GM12878 (cell line): ENCODE results near the gene TMX4. TPM values are rescaled to one million over a fixed set of nuclear protein-coding genes. Genes with fewer than 3 reads are reported as not detected.

Source experiments
- ATAC-seq: fragments of 200-7000 bp; cut with Tn5 transposase; 3 replicates; pipeline ENCODE4 v1.9.1; 2020; ENCODE audit warnings: mild to moderate bottlenecking, moderate library complexity
- BruUV-seq: library from RNA; stranded (reverse); fragments of 400-500 nt; replicated peaks from 2 replicates; lab custom pipeline; 2021; lab: Mats Ljungman, UMichigan
- CTCF ChIA-PET: fragments of 300-600 bp; sonication (Branson Sonifier 250); formaldehyde crosslinking; extraction: SDS; loops from one replicate; lab custom pipeline; 2021; ENCODE audit warnings: inconsistent platforms; lab: Yijun Ruan, JAX
- POLR2A ChIA-PET: fragments of 350-600 bp; formaldehyde crosslinking; extraction: SDS; loops from one replicate; lab custom pipeline; 2021; ENCODE audit warnings: inconsistent platforms; lab: Charles Lee
- RAD21 ChIA-PET: fragments of 300-600 bp; sonication (Branson Sonifier 250); formaldehyde crosslinking; loops from one replicate; lab custom pipeline; 2023; ENCODE audit warnings: antibody characterized with exemption; ENCODE audit not compliant: unreplicated experiment; lab: Charles Lee
- SMC1A ChIA-PET: fragments of 300-600 bp; sonication (Branson Sonifier 250); formaldehyde crosslinking; loops from one replicate; lab custom pipeline; 2023; ENCODE audit not compliant: unreplicated experiment, uncharacterized antibody; lab: Charles Lee
- DNase-seq: peaks from one replicate; pipeline ENCODE4 v3.0.0-alpha.2; 2011; ENCODE audit warnings: low read depth, low spot score
- FAIRE-seq: peaks from 3 replicates; lab custom pipeline; 2011; peaks lifted over from hg19 to GRCh38; lab: Jason Lieb, UNC
- H2AFZ ChIP-seq: 2 replicates; pipeline ENCODE4 v1.6.0; 2011; ENCODE audit warnings: low read depth, low read length, control low read depth; ENCODE audit not compliant: control insufficient read depth
- H3K27ac ChIP-seq: 2 replicates; pipeline ENCODE4 v1.5.1; 2011; ENCODE audit warnings: control low read depth; ENCODE audit not compliant: control insufficient read depth, insufficient read depth
- H3K27me3 ChIP-seq, 2 experiments: replicated peaks in 1 of 2; 2 replicates each; pipeline versions ENCODE4 v1.6.0 to v1.6.1; 2011; ENCODE audit warnings: low read length in 1 of 2; ENCODE audit not compliant: control insufficient read depth in 2 of 2, insufficient read depth in 2 of 2
- H3K36me3 ChIP-seq, 2 experiments: 2 replicates each; pipeline ENCODE4 v1.5.1; 2011; ENCODE audit warnings: low read length in 1 of 2; ENCODE audit not compliant: control insufficient read depth in 2 of 2, insufficient read depth in 2 of 2
- H3K4me1 ChIP-seq: 2 replicates; pipeline ENCODE4 v1.6.1; 2011; ENCODE audit warnings: mild to moderate bottlenecking, low read length, moderate library complexity, mixed read lengths; ENCODE audit not compliant: control insufficient read depth, insufficient read depth
- H3K4me2 ChIP-seq: 2 replicates; pipeline ENCODE4 v1.6.0; 2011; ENCODE audit warnings: control low read depth; ENCODE audit not compliant: control insufficient read depth, insufficient read depth
- H3K4me3 ChIP-seq: fragments of 200-600 bp; sonication (generic); 2 replicates; pipeline ENCODE4 v1.5.1; 2016
- H3K79me2 ChIP-seq: 2 replicates; pipeline ENCODE4 v1.6.0; 2011; ENCODE audit warnings: low read length; ENCODE audit not compliant: control insufficient read depth, insufficient read depth
- H3K9ac ChIP-seq: 2 replicates; pipeline ENCODE4 v1.8.0; 2011; ENCODE audit warnings: low read length, control low read depth, mixed read lengths; ENCODE audit not compliant: control insufficient read depth, insufficient read depth
- H3K9me3 ChIP-seq: replicated peaks from 3 replicates; pipeline ENCODE4 v1.5.1; 2011; ENCODE audit warnings: mild to moderate bottlenecking, low read length; ENCODE audit not compliant: control insufficient read depth, insufficient read depth
- H4K20me1 ChIP-seq: 2 replicates; pipeline ENCODE4 v1.6.0; 2011; ENCODE audit not compliant: control insufficient read depth, insufficient read depth
- EP300 ChIP-seq, 2 experiments: fragments of 150-350 bp in 1 of 2; IDR thresholded peaks; 2 replicates each; pipeline ENCODE4 v1.6.1; 2011 to 2012; ENCODE audit warnings: low read depth in 2 of 2, low read length in 2 of 2, borderline replicate concordance in 1 of 2, improper control_type of control experiment in 1 of 2, inconsistent platforms in 1 of 2; ENCODE audit not compliant: control insufficient read depth in 1 of 2
- ESRRA ChIP-seq: IDR thresholded peaks from 2 replicates; pipeline ENCODE4 v1.6.1; 2012; ENCODE audit warnings: mild to moderate bottlenecking, low read length, improper control_type of control experiment
- HDAC6 ChIP-seq: fragments of 200-600 bp; sonication (generic); IDR thresholded peaks from one replicate; pipeline ENCODE4 v1.8.0; 2017; ENCODE audit warnings: antibody characterized with exemption; ENCODE audit not compliant: unreplicated experiment
- KLF5 ChIP-seq: fragments of 450-650 bp; IDR thresholded peaks from 2 replicates; pipeline ENCODE4 v1.6.1; 2014; ENCODE audit warnings: mild to moderate bottlenecking; ENCODE audit not compliant: partially characterized antibody
- NFYB ChIP-seq: IDR thresholded peaks from 2 replicates; pipeline ENCODE4 v1.6.1; 2011; ENCODE audit warnings: low read depth, mild to moderate bottlenecking, low read length, improper control_type of control experiment, moderate library complexity; ENCODE audit not compliant: insufficient read depth
- POU2F2 ChIP-seq: IDR thresholded peaks from 3 replicates; pipeline ENCODE4 v1.6.1; 2011; ENCODE audit warnings: low read depth, mild to moderate bottlenecking, low read length, borderline replicate concordance
- RELA ChIP-seq: fragments of 450-650 bp; IDR thresholded peaks from 2 replicates; pipeline ENCODE4 v1.8.0; 2014; ENCODE audit warnings: borderline replicate concordance; ENCODE audit not compliant: partially characterized antibody
- WRNIP1 ChIP-seq: IDR thresholded peaks from 2 replicates; pipeline ENCODE4 v1.6.1; 2011; ENCODE audit warnings: low read depth, low read length, improper control_type of control experiment, borderline replicate concordance
- WGBS: methylation state at CpG from one replicate; pipeline ENCODE4 v1.1.6; 2016; ENCODE audit warnings: low lambda C conversion rate; ENCODE audit not compliant: insufficient replicate concordance, insufficient coverage; ENCODE audit errors: missing lambda C conversion rate; 5-methylcytosine and 5-hydroxymethylcytosine counted together
- in situ Hi-C: fragments of 300-500 bp; cut with MboI; formaldehyde crosslinking; loops from 9 replicates; pipeline ENCODE4 v1.14.3; 2018; ENCODE audit warnings: mixed read lengths
- intact Hi-C: fragments of 100-400 bp; cut with micrococcal nuclease; formaldehyde crosslinking; loops from one replicate; pipeline ENCODE4 v1.14.2; 2022; ENCODE audit not compliant: unreplicated experiment
- polyA plus RNA-seq, 11 experiments: library from polyadenylated mRNA; depleted of rRNA in 4 of 11; unstranded in 6 of 11; stranded (reverse) in 5 of 11; fragments of >200 nt; fragmentation: Nextera tagmentation in 4 of 11; fragmentation: Illumina TruSeq in 1 of 11; extraction: Ambion mirVana in 4 of 11; extraction: Trizol in 1 of 11; gene quantifications; 1 replicate in 1 of 11; 2 replicates in 10 of 11; pipeline versions ENCODE4 v1.2.1 to v1.2.3, GENCODE V29; 2011 to 2016; ENCODE audit warnings: inconsistent platforms in 2 of 11, missing spikeins in 2 of 11, low read depth in 1 of 11
- total RNA-seq, 4 experiments: library from RNA; depleted of rRNA in 3 of 4; stranded (reverse); fragments of >200 nt in 3 of 4; fragmentation: Illumina TruSeq in 1 of 4; extraction: Trizol in 1 of 4; gene quantifications; 2 replicates each; pipeline versions ENCODE4 v1.2.1 to v1.2.3, GENCODE V29; 2013 to 2021
- TF ChIP-seq, protein P1 (sequence below), 3 experiments: IDR thresholded peaks in 2 of 3; conservative IDR thresholded peaks in 1 of 3; 2 replicates each; pipeline ENCODE4 v1.5.1; 2011; ENCODE audit warnings: low read depth in 3 of 3, low read length in 3 of 3, mild to moderate bottlenecking in 3 of 3, control low read depth in 2 of 3, moderate library complexity in 2 of 3, inconsistent platforms in 1 of 3, mixed read lengths in 1 of 3; ENCODE audit not compliant: control insufficient read depth in 2 of 3, insufficient read depth in 1 of 3; ENCODE audit errors: extremely low read depth in 1 of 3
- TF ChIP-seq, protein P2 (sequence below): IDR thresholded peaks from 2 replicates; pipeline ENCODE4 v1.6.1; 2012; ENCODE audit warnings: low read depth, low read length, improper control_type of control experiment

The TMX4 gene
- total and polyA plus RNA-seq, 10 of the 15 experiments (the other 5 are each of a cell fraction or from before 2014, with no cell fraction given): 3.9 to 19.9 (median 11.1) TPM

DNA sequence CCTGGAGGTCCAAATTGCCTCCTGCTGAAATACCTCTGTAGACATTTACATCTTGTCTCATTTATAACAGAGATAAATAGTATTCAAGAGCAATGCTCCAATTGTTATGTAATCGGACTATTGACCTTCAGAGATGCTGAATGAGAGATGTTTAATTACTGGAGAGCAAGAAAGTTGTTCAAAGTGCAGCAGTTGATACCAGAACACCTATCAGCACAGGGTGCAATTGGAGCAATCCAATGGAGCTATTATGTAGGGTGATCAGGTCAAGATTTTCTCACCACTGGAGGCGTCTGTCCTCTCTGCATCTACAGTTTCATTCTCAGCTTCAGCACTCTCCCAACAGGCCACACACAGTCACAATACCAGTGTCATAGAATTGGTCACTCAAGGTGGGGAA lies 19.5 kb upstream of the TMX4 start:
- RAD21 ChIA-PET: interaction anchor here (1.9 kb wide), 1 partner anchor 103 kb away, joined by 6 read pairs; no protein-coding TSS in a partner anchor
- no peak for TF ChIP-seq ESRRA
- TF ChIP-seq, protein P1, sequence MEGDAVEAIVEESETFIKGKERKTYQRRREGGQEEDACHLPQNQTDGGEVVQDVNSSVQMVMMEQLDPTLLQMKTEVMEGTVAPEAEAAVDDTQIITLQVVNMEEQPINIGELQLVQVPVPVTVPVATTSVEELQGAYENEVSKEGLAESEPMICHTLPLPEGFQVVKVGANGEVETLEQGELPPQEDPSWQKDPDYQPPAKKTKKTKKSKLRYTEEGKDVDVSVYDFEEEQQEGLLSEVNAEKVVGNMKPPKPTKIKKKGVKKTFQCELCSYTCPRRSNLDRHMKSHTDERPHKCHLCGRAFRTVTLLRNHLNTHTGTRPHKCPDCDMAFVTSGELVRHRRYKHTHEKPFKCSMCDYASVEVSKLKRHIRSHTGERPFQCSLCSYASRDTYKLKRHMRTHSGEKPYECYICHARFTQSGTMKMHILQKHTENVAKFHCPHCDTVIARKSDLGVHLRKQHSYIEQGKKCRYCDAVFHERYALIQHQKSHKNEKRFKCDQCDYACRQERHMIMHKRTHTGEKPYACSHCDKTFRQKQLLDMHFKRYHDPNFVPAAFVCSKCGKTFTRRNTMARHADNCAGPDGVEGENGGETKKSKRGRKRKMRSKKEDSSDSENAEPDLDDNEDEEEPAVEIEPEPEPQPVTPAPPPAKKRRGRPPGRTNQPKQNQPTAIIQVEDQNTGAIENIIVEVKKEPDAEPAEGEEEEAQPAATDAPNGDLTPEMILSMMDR (IDR thresholded peaks at IDR 0.05 in 2 of 3, conservative IDR thresholded peaks at IDR 0.05 in 1 of 3; ENCODE audit: control insufficient read depth in 2 of 3, extremely low read depth in 1 of 3, insufficient read depth in 1 of 3, low read depth in 3 of 3, low read length in 3 of 3): 0 out of 6 replicates have a peak, but pooled peaks of 1 of the 3 experiments have one; percentile 1
- TF ChIP-seq, all 136 proteins: peak for 1
- H2AFZ ChIP-seq: no peak overlapping the region
- no peaks in the 10 kb centered on the region for H3K79me2 ChIP-seq
- no peaks in the 10 kb centered on the region for H3K27me3 ChIP-seq
- peak; percentile 83 for ATAC-seq
- no peaks in the 10 kb centered on the region for H3K4me1 ChIP-seq
- CTCF ChIA-PET: interaction anchor here (0.8 to 3.1 kb wide), 3 partner anchors 18 to 683 kb away, joined by 3 to 11 read pairs (median 7); no protein-coding TSS in a partner anchor
- no peaks in the 10 kb centered on the region for H3K9me3 ChIP-seq
- POLR2A ChIA-PET: no interaction called here
- DNase-seq: no peak
- FAIRE-seq: no peak
- no peaks in the 10 kb centered on the region for H4K20me1 ChIP-seq
- intact Hi-C loops: no loop called here
- no peak overlapping the region for H3K4me2 ChIP-seq
- H3K27ac ChIP-seq: no peak overlapping the region
- no peaks in the 10 kb centered on the region for H3K36me3 ChIP-seq
- in situ Hi-C loops: no loop called here
- no TSS peak for BruUV-seq
- WGBS: 20% methylated on average over 2 of the region's 2 CpGs
- no peak overlapping the region for H3K4me3 ChIP-seq
- SMC1A ChIA-PET: interaction anchor here (0.7 to 2.1 kb wide), 2 partner anchors 58 to 683 kb away, joined by 3 to 11 read pairs; no protein-coding TSS in a partner anchor
- no peak overlapping the region for H3K9ac ChIP-seq

DNA sequence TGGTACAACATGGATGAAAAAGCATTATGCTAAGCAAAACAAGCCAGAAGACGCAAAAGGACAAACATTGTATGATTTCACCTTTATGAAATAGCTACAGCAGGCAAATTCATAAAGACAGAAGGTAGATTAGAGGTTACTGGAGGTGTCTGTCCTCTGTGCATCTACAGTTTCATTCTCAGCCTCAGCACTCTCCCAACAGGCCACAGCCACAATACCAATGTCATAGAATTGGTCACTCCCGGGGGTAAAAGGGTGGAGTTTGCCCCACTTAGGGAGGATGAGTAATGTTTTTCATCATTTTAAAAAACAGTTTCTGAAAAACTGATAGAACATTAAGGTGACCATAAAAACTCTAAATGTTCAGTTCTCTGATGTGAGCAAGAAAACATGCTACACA lies 17.2 kb upstream of the TMX4 start:
- H3K27me3 ChIP-seq: no peaks in the 10 kb centered on the region
- H3K9ac ChIP-seq: no peak overlapping the region
- SMC1A ChIA-PET: interaction anchor here (0.7 to 2.1 kb wide), 4 partner anchors 9 to 685 kb away, joined by 3 to 11 read pairs (median 5); no protein-coding TSS in a partner anchor
- DNase-seq: no peak
- no peaks in the 10 kb centered on the region for H3K9me3 ChIP-seq
- BruUV-seq: no TSS peak
- CTCF ChIA-PET: interaction anchor here (1.0 to 3.1 kb wide), 5 partner anchors 22 to 685 kb away, joined by 3 to 11 read pairs (median 4); no protein-coding TSS in a partner anchor
- no peak overlapping the region for H3K27ac ChIP-seq
- intact Hi-C loops (no loop called here), in situ Hi-C loops (no loop called here)
- H2AFZ ChIP-seq: no peak overlapping the region
- H3K36me3 ChIP-seq: no peaks in the 10 kb centered on the region
- H3K4me3 ChIP-seq: no peak overlapping the region
- no peak for FAIRE-seq
- H3K4me1 ChIP-seq: no peaks in the 10 kb centered on the region
- no peaks in the 10 kb centered on the region for H4K20me1 ChIP-seq
- POLR2A ChIA-PET: no interaction called here
- 42% methylated on average over 2 of the region's 2 CpGs for WGBS
- RAD21 ChIA-PET: no interaction called here
- H3K4me2 ChIP-seq: no peak overlapping the region
- ATAC-seq: peak; percentile 79
- no peaks in the 10 kb centered on the region for H3K79me2 ChIP-seq
- TF ChIP-seq EP300 (IDR thresholded peaks at IDR 0.05; ENCODE audit: borderline replicate concordance in 1 of 2, control insufficient read depth in 1 of 2, low read depth in 2 of 2, low read length in 2 of 2): no peak
- TF ChIP-seq HDAC6: no peak
- TF ChIP-seq, protein P2, sequence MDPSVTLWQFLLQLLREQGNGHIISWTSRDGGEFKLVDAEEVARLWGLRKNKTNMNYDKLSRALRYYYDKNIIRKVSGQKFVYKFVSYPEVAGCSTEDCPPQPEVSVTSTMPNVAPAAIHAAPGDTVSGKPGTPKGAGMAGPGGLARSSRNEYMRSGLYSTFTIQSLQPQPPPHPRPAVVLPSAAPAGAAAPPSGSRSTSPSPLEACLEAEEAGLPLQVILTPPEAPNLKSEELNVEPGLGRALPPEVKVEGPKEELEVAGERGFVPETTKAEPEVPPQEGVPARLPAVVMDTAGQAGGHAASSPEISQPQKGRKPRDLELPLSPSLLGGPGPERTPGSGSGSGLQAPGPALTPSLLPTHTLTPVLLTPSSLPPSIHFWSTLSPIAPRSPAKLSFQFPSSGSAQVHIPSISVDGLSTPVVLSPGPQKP: no peak
- no peak for TF ChIP-seq WRNIP1
- TF ChIP-seq NFYB: no peak
- no peak for TF ChIP-seq RELA
- no peak for TF ChIP-seq POU2F2
- TF ChIP-seq KLF5: no peak
